ENCODE data around the gene SPEM2.

DNA sequence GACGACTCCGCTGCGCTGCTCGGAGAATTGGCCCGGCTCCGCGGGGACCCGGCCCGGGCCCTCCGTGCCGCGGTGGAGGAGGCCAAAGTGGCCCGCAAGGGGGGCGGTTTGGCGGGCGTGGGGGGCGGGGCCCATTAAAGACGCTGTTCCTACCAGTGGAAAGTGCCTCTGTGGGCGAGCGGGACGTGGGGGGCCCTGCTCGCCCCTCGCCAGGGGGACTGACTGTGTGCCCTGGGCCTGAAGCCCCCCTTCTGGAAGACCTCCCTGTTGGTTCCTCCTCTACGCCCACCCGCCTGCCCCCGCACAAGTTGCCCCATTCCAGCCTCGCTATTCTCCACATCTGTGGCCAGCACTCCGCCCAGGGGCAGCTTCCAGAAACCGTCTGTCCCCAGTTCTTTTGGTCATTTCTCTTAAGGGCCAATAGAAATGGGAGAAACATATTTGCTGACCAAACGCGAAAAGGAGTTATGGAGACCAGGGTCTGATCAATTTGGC, 12.0 kb downstream of the SPEM2 start:
- TF ChIP-seq POLR2A (IDR thresholded peaks at IDR 0.05), result no peak
- TF ChIP-seq, protein P1, sequence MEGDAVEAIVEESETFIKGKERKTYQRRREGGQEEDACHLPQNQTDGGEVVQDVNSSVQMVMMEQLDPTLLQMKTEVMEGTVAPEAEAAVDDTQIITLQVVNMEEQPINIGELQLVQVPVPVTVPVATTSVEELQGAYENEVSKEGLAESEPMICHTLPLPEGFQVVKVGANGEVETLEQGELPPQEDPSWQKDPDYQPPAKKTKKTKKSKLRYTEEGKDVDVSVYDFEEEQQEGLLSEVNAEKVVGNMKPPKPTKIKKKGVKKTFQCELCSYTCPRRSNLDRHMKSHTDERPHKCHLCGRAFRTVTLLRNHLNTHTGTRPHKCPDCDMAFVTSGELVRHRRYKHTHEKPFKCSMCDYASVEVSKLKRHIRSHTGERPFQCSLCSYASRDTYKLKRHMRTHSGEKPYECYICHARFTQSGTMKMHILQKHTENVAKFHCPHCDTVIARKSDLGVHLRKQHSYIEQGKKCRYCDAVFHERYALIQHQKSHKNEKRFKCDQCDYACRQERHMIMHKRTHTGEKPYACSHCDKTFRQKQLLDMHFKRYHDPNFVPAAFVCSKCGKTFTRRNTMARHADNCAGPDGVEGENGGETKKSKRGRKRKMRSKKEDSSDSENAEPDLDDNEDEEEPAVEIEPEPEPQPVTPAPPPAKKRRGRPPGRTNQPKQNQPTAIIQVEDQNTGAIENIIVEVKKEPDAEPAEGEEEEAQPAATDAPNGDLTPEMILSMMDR (IDR thresholded peaks at IDR 0.05), result no peak
